Left ventricle myocardium inferior (tissue), 1 donor: ENCODE measurements around the gene MTHFSD. TPM values are rescaled to one million over a fixed set of nuclear protein-coding genes. Genes with fewer than 3 reads are reported as not detected.

ENCODE experiments used
- DNase-seq: peaks from one replicate; pipeline ENCODE4 v3.0.0-alpha.2; 2020
- H3K27ac ChIP-seq: fragments of 200-600 bp; replicated peaks from 2 replicates; pipeline ENCODE4 v1.8.0; 2021
- H3K27me3 ChIP-seq: fragments of 200-600 bp; 2 replicates; pipeline ENCODE4 v1.8.0; 2021; ENCODE audit warnings: low read depth
- H3K36me3 ChIP-seq: fragments of 200-600 bp; 2 replicates; pipeline ENCODE4 v1.8.0; 2021
- H3K4me1 ChIP-seq: fragments of 200-600 bp; 2 replicates; pipeline ENCODE4 v1.8.0; 2021
- H3K4me3 ChIP-seq: fragments of 200-600 bp; 2 replicates; pipeline ENCODE4 v1.8.0; 2021; ENCODE audit warnings: mild to moderate bottlenecking, moderate library complexity
- H3K9me3 ChIP-seq: fragments of 200-600 bp; replicated peaks from 2 replicates; pipeline ENCODE4 v1.8.0; 2021
- CTCF ChIP-seq: fragments of 200-600 bp; IDR thresholded peaks from 2 replicates; pipeline ENCODE4 v1.8.0; 2021; ENCODE audit warnings: antibody characterized with exemption, mild to moderate bottlenecking, borderline replicate concordance
- intact Hi-C: fragments of 100-400 bp; cut with micrococcal nuclease; formaldehyde crosslinking; loops from one replicate; pipeline ENCODE4 v1.11.0; 2022
- total RNA-seq: library from RNA; stranded (reverse); fragmentation: NEBNext Ultra II Directional; extraction: Animal tissue kit (Norgen Biotek cat#: 25700); gene quantifications from one replicate; pipeline ENCODE4 v1.2.1, GENCODE V29; 2021
- donor health status: DM: no; HTN: yes; CAD: no; lungs with severe emphysema.

MTHFSD gene
- total RNA-seq, 1 donor from 2014 or later, result 10.2 TPM

DNA sequence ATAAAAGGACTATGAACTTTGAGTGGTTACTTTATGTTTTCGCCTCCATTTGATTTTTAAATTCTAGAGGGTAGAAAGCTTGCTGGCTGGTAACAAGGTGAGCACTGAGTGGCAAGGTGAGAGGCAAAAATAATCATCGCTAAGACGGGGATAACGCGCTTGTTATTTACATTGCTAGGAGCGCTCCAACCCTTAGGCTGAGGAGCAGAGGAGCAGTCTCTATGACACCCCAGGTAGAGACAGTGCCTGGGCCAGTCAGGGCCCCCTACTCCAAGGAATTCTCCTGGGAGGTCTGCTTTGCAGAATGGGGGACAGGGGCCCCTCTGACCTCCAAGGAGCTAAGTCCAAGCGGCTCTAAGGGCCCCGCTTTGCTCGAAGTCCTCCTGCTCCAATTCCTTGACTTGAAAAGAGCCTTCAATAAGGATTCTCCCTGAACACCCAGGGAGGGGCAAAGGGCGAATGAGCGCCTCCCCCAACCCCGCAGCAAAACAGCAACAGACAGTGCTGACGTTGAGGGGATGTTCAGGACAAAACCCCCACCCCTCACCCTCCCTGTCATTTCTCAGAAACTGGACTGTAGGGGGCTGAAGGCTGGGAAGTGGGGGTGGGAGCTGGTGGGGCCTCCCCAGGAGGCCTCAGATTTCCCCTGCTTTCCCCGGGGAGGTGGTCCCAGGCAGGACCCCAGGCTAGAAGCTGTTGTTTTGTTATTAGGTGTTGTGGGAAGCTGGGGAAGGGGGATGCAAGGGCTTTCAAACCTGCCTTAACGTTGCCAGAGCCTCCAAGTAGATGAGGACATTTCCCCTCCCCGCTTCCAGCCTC lies 54.9 kb downstream of the MTHFSD start:
- Histone ChIP-seq H3K9me3 (no peaks in the 10 kb centered on the region), H3K36me3 (no peaks in the 10 kb centered on the region), H3K4me3 (no peak overlapping the region), H3K27ac (no peak overlapping the region), H3K4me1 (peaks cover 40% of the 10 kb centered on the region), H3K27me3 (peaks cover 100% of the 10 kb centered on the region)
- TF ChIP-seq CTCF, result no peak
- intact Hi-C loops, result no loop called here
- DNase-seq, result no peak

DNA sequence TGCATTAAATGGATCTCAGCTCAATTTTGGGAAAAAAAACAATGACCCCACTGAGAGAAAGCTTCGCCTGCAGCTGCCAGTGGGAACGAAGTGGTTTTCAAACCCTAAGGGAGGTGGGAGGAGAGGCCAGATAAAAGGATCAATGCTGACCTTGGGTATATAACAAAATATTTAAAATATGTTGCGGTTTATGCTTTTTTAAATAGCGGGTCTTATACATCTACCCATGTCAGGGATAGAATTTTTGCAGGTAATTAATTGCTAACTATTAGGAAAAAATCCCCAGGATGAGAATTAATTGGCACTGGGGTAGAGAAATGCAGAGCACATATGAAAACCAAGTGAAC lies 55.6 kb downstream of the MTHFSD start:
- Histone ChIP-seq H3K9me3 (no peaks in the 10 kb centered on the region), H3K36me3 (no peaks in the 10 kb centered on the region), H3K27me3 (peaks cover 100% of the 10 kb centered on the region), H3K4me3 (no peak overlapping the region), H3K27ac (no peak overlapping the region), H3K4me1 (peaks cover 33% of the 10 kb centered on the region)
- TF ChIP-seq CTCF, result no peak
- no peak for DNase-seq
- intact Hi-C loops, result no loop called here

DNA sequence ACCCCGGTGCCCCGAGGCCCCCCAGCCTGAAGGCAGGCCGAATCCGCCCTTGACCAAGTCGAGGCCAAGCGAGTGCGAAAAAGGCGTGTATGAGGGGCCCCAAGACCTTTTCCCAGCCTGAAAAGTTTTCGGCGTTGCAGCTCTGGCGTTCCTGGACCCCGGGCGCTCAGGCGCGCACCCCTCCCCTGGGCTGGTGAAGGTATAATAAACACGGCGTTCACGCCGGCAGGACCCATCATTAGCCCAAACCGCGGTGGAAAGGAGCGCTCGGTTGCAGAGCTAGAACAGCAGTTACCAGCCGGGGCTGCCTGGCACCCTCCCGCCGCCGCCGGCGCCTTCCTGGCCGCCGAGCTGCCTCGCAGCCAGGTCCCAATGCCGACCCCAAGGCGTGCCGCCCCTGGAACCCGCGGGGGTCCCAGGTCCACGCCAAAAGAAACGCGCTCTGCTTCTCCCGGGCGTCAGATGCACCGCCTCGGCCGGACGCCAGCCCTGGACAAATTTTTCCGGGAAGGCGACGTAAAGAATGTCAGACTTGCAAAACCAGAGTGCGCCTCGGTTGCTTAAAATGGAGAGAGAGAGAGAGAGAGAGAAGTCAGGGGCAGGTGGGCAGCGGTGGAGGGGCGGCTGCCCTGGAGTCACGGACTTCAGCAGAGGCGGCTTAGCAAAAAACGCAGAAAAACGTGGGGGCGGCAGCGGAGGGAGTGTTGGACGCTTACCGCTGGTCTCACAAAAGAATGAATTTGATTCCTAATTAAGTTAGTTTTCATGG lies 56.2 kb downstream of the MTHFSD start:
- H3K4me3 ChIP-seq, result no peak overlapping the region

DNA sequence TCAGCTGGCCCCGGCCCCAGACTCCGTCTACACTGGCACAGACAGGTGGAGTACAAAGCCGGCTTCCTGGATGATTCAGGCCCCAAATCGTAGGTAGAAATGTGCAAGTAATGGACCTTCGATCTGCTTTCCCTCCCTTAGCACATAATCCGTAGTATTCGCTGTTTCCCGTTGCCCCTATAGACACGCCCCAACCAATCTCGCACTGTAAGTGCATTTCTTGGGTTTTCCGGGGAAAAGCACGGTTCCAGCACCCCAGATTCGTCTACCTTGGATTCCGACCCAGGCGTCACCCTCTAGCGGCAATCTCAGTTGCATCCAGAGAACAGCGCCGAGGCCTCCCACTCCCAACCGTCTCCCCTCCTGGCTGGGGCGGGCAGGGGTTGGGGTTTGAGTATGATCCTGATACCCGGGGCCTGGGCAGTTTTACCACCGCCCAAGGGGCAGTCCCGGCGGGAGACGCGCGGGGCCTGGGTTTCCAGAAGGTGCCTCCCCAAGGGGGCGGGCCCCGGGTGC lies 56.8 kb downstream of the MTHFSD start:
- Histone ChIP-seq H3K4me1 (peaks cover 33% of the 10 kb centered on the region), H3K27me3 (peaks cover 100% of the 10 kb centered on the region), H3K9me3 (no peaks in the 10 kb centered on the region), H3K27ac (no peak overlapping the region), H3K4me3 (no peak overlapping the region), H3K36me3 (no peaks in the 10 kb centered on the region)
- DNase-seq, result no peak
- TF ChIP-seq CTCF, result no peak
- intact Hi-C loops, result no loop called here

More for the DNA sequence above, 56.2 kb downstream of the MTHFSD start:
- no peak for DNase-seq
- Histone ChIP-seq H3K36me3 (no peaks in the 10 kb centered on the region), H3K27me3 (peaks cover 100% of the 10 kb centered on the region), H3K27ac (no peak overlapping the region), H3K9me3 (no peaks in the 10 kb centered on the region), H3K4me1 (peaks cover 33% of the 10 kb centered on the region)
- intact Hi-C loops, result no loop called here
- TF ChIP-seq CTCF, result no peak

- Histone ChIP-seq H3K4me3 (no peak overlapping the region), H3K27ac (no peak overlapping the region), H3K27me3 (peaks cover 100% of the 10 kb centered on the region), H3K4me1 (peaks cover 33% of the 10 kb centered on the region), H3K36me3 (no peaks in the 10 kb centered on the region), H3K9me3 (no peaks in the 10 kb centered on the region)
- intact Hi-C loops, result no loop called here
- no peak for TF ChIP-seq CTCF
- no peak for DNase-seq
Observed at GRCh38 chr16:86497551-86498021, 57.4 kb downstream of the MTHFSD start.
